IMR-90 (cell line): ENCODE results near the gene PLEKHA4. TPM values are rescaled to one million over a fixed set of nuclear protein-coding genes. Genes with fewer than 3 reads are reported as not detected.

Source experiments
- ATAC-seq: fragments of 200-7000 bp; cut with Tn5 transposase; 2 replicates; pipeline ENCODE4 v1.9.1; 2020; ENCODE audit warnings: low read depth, mild to moderate bottlenecking, moderate library complexity
- BruUV-seq: library from RNA; stranded (reverse); fragments of 400-500 nt; replicated peaks from 2 replicates; lab custom pipeline; 2021; lab: Mats Ljungman, UMichigan
- CTCF ChIA-PET: fragments of 300-600 bp; formaldehyde crosslinking; extraction: SDS; loops from one replicate; lab custom pipeline; 2021; ENCODE audit warnings: antibody characterized with exemption; lab: Yijun Ruan, JAX
- POLR2A ChIA-PET: fragments of 300-600 bp; sonication (Branson Sonifier 250); formaldehyde crosslinking; loops from one replicate; lab custom pipeline; 2022; ENCODE audit warnings: antibody characterized with exemption; ENCODE audit not compliant: unreplicated experiment; lab: Charles Lee
- DNase-seq: peaks from one replicate; pipeline ENCODE4 v3.0.0; 2013
- H2AFZ ChIP-seq: replicated peaks from 2 replicates; pipeline ENCODE3; 2013; ENCODE audit warnings: low read length, mild to moderate bottlenecking; ENCODE audit not compliant: poor library complexity
- H2AK5ac ChIP-seq: 2 replicates; pipeline ENCODE4 v1.6.1; 2013; ENCODE audit warnings: low read depth, low read length, inconsistent platforms
- H2AK9ac ChIP-seq: replicated peaks from 2 replicates; pipeline ENCODE3; 2013; ENCODE audit warnings: mild to moderate bottlenecking, low read depth, low read length, moderate library complexity; ENCODE audit not compliant: poor library complexity
- H2BK120ac ChIP-seq: 2 replicates; pipeline ENCODE4 v1.6.1; 2013; ENCODE audit warnings: low read depth, low read length, inconsistent platforms
- H2BK15ac ChIP-seq: 3 replicates; pipeline ENCODE4 v1.6.1; 2013; ENCODE audit warnings: low read depth, low read length, inconsistent platforms
- H2BK20ac ChIP-seq: 2 replicates; pipeline ENCODE4 v1.6.1; 2013; ENCODE audit warnings: low read depth, mild to moderate bottlenecking, inconsistent platforms, low read length, moderate library complexity
- H2BK5ac ChIP-seq: 2 replicates; pipeline ENCODE4 v1.6.1; 2013; ENCODE audit warnings: mild to moderate bottlenecking, low read depth, low read length, inconsistent platforms; ENCODE audit not compliant: poor library complexity, severe bottlenecking
- H3K14ac ChIP-seq: replicated peaks from 2 replicates; pipeline ENCODE4 v1.6.1; 2013; ENCODE audit warnings: low read depth, low read length, inconsistent platforms
- H3K18ac ChIP-seq: 2 replicates; pipeline ENCODE4 v1.6.1; 2013; ENCODE audit warnings: low read depth, low read length, control low read depth
- H3K23ac ChIP-seq: 2 replicates; pipeline ENCODE4 v1.6.1; 2013; ENCODE audit warnings: low read depth, low read length, inconsistent platforms
- H3K27ac ChIP-seq: 2 replicates; pipeline ENCODE4 v1.5.1; 2013; ENCODE audit warnings: mild to moderate bottlenecking, control low read depth, low read length; ENCODE audit not compliant: insufficient read depth
- H3K27me3 ChIP-seq: 2 replicates; pipeline ENCODE4 v1.6.1; 2013; ENCODE audit warnings: low read length; ENCODE audit not compliant: control insufficient read depth, insufficient read depth
- H3K36me3 ChIP-seq: 2 replicates; pipeline ENCODE4 v1.6.1; 2013; ENCODE audit warnings: low read length, mixed read lengths; ENCODE audit not compliant: control insufficient read depth, insufficient read depth
- H3K4ac ChIP-seq: 2 replicates; pipeline ENCODE4 v1.6.1; 2013; ENCODE audit warnings: low read depth, low read length, inconsistent platforms
- H3K4me1 ChIP-seq: 2 replicates; pipeline ENCODE4 v1.6.1; 2013; ENCODE audit warnings: low read length, mixed read lengths; ENCODE audit not compliant: control insufficient read depth, insufficient read depth
- H3K4me2 ChIP-seq: 2 replicates; pipeline ENCODE4 v1.6.1; 2013; ENCODE audit warnings: low read depth, mild to moderate bottlenecking, control low read depth, low read length, moderate library complexity
- H3K4me3 ChIP-seq: 2 replicates; pipeline ENCODE4 v1.5.1; 2013; ENCODE audit warnings: low read depth, mild to moderate bottlenecking, control low read depth, low read length, moderate library complexity; ENCODE audit not compliant: insufficient read depth
- H3K56ac ChIP-seq: 2 replicates; pipeline ENCODE4 v1.6.1; 2013; ENCODE audit warnings: low read length, inconsistent platforms; ENCODE audit not compliant: insufficient read depth; ENCODE audit errors: extremely low read depth
- H3K79me1 ChIP-seq, 2 experiments: 2 replicates each; pipeline ENCODE4 v1.6.1; 2013; ENCODE audit warnings: low read length in 2 of 2, inconsistent platforms in 1 of 2, low read depth in 1 of 2
- H3K9ac ChIP-seq: 2 replicates; pipeline ENCODE4 v1.6.1; 2013; ENCODE audit warnings: low read depth, low read length, control low read depth
- H3K9me1 ChIP-seq: 2 replicates; pipeline ENCODE4 v1.6.1; 2013; ENCODE audit warnings: low read length, inconsistent platforms; ENCODE audit not compliant: insufficient read depth
- H3K9me3 ChIP-seq: 2 replicates; pipeline ENCODE4 v1.6.1; 2013; ENCODE audit warnings: low read length; ENCODE audit not compliant: control insufficient read depth, insufficient read depth
- H4K20me1 ChIP-seq: 2 replicates; pipeline ENCODE4 v1.6.1; 2013; ENCODE audit warnings: low read length, inconsistent platforms; ENCODE audit not compliant: insufficient read depth
- H4K5ac ChIP-seq: 2 replicates; pipeline ENCODE4 v1.6.1; 2013; ENCODE audit warnings: mild to moderate bottlenecking, low read depth, low read length, control low read depth
- H4K8ac ChIP-seq, 2 experiments: 2 replicates each; pipeline ENCODE4 v1.6.1; 2013; ENCODE audit warnings: low read depth in 2 of 2, low read length in 2 of 2, control low read depth in 1 of 2, inconsistent platforms in 1 of 2
- H4K91ac ChIP-seq: 2 replicates; pipeline ENCODE4 v1.6.1; 2013; ENCODE audit warnings: low read depth, low read length, inconsistent platforms; ENCODE audit not compliant: insufficient read depth
- CEBPB ChIP-seq: IDR thresholded peaks from 2 replicates; pipeline ENCODE4 v1.6.1; 2012; ENCODE audit warnings: low read depth, low read length, improper control_type of control experiment
- CHD1 ChIP-seq: IDR thresholded peaks from 2 replicates; pipeline ENCODE4 v1.6.1; 2012; ENCODE audit warnings: low read depth, low read length, improper control_type of control experiment
- CTCF ChIP-seq: conservative IDR thresholded peaks from 2 replicates; pipeline ENCODE4 v1.5.1; 2012; ENCODE audit warnings: mild to moderate bottlenecking, low read depth, low read length, improper control_type of control experiment
- ELK1 ChIP-seq: fragments of 150-350 bp; IDR thresholded peaks from 2 replicates; pipeline ENCODE4 v1.6.1; 2016; ENCODE audit warnings: low read depth, mild to moderate bottlenecking, low read length, moderate library complexity, borderline replicate concordance
- FOS ChIP-seq: fragments of 150-350 bp; IDR thresholded peaks from 2 replicates; pipeline ENCODE4 v1.6.1; 2016; ENCODE audit warnings: low read depth, low read length
- MAFK ChIP-seq: IDR thresholded peaks from 2 replicates; pipeline ENCODE4 v1.6.1; 2012; ENCODE audit warnings: low read depth, low read length, improper control_type of control experiment
- MAZ ChIP-seq: IDR thresholded peaks from 2 replicates; pipeline ENCODE4 v1.6.1; 2012; ENCODE audit warnings: low read depth, mild to moderate bottlenecking, low read length, improper control_type of control experiment, moderate library complexity, borderline replicate concordance
- NFE2L2 ChIP-seq: fragments of 150-350 bp; IDR thresholded peaks from 2 replicates; pipeline ENCODE4 v1.6.1; 2016; ENCODE audit warnings: low read depth, mild to moderate bottlenecking, low read length
- POLR2A ChIP-seq: IDR thresholded peaks from 2 replicates; pipeline ENCODE4 v1.6.1; 2012; ENCODE audit warnings: mild to moderate bottlenecking, low read depth, low read length
- RAD21 ChIP-seq: IDR thresholded peaks from 2 replicates; pipeline ENCODE4 v1.6.1; 2012; ENCODE audit warnings: low read length, improper control_type of control experiment
- RCOR1 ChIP-seq: IDR thresholded peaks from 2 replicates; pipeline ENCODE4 v1.6.1; 2012; ENCODE audit warnings: mild to moderate bottlenecking, low read length, improper control_type of control experiment; ENCODE audit not compliant: insufficient replicate concordance
- SMC3 ChIP-seq: fragments of 150-350 bp; IDR thresholded peaks from 2 replicates; pipeline ENCODE4 v1.6.1; 2016; ENCODE audit warnings: low read depth, mild to moderate bottlenecking, antibody characterized with exemption, low read length, moderate library complexity
- USF2 ChIP-seq: fragments of 150-350 bp; IDR thresholded peaks from 2 replicates; pipeline ENCODE4 v1.6.1; 2017; ENCODE audit warnings: mild to moderate bottlenecking, antibody characterized with exemption, low read length, low read depth
- WGBS, 2 experiments: methylation state at CpG; one replicate each; pipeline versions ENCODE4 v1.1.5 to v1.1.7; 2013; ENCODE audit warnings: missing lambda C conversion rate in 2 of 2; ENCODE audit not compliant: insufficient read length in 1 of 2; ENCODE audit errors: extremely low coverage in 2 of 2; 5-methylcytosine and 5-hydroxymethylcytosine counted together
- dilution Hi-C: fragments of 300-500 bp; cut with HindIII; formaldehyde crosslinking; loops from one replicate; pipeline ENCODE4 v1.14.3; 2018; ENCODE audit warnings: low sequenced_read_pairs; ENCODE audit not compliant: unreplicated experiment
- in situ Hi-C: fragments of 300-500 bp; cut with MboI; formaldehyde crosslinking; loops from 3 replicates; pipeline ENCODE4 v1.14.3; 2019; ENCODE audit warnings: low sequenced_read_pairs, inconsistent platforms, mixed read lengths
- intact Hi-C: fragments of 100-400 bp; cut with micrococcal nuclease; formaldehyde crosslinking; loops from 2 replicates; pipeline ENCODE4 v1.10.0; 2022
- polyA plus RNA-seq, 3 experiments: library from polyadenylated mRNA; depleted of rRNA; stranded (reverse); fragments of >200 nt; gene quantifications; 2 replicates each; pipeline ENCODE4 v1.2.3, GENCODE V29; 2012; ENCODE audit warnings: low replicate concordance in 1 of 3
- total RNA-seq: library from RNA; depleted of rRNA; stranded (reverse); fragments of >200 nt; gene quantifications from 2 replicates; pipeline ENCODE4 v1.2.3, GENCODE V29; 2012

Gene PLEKHA4
- total and polyA plus RNA-seq, 2 of the 4 experiments (the other 2 are of a cell fraction) = 4.5 to 14.4 TPM

- no peak overlapping the region for H3K23ac ChIP-seq
- in situ Hi-C loops = no loop called here
- no peak overlapping the region for H3K14ac ChIP-seq
- no peak overlapping the region for H4K8ac ChIP-seq
- DNase-seq = no peak
- H3K4me3 ChIP-seq = no peak overlapping the region
- no peaks in the 10 kb centered on the region for H3K36me3 ChIP-seq
- WGBS, 2 experiments = 91% methylated on average over 17 of the region's 21 CpGs; no CpG with 5 or more reads in 1 of the 2 experiments
- dilution Hi-C loops = no loop called here
- 0 out of 2 replicates have a peak, but pooled peaks cover 6% of the 10 kb centered on the region for H3K9me1 ChIP-seq
- no peak overlapping the region for H2BK120ac ChIP-seq
- no peak overlapping the region for H4K5ac ChIP-seq
- H3K9me3 ChIP-seq = no peaks in the 10 kb centered on the region
- POLR2A ChIA-PET = no interaction called here
- no peak overlapping the region for H3K9ac ChIP-seq
- H2AK9ac ChIP-seq = no peak overlapping the region
- no peak overlapping the region for H3K27ac ChIP-seq
- no peak overlapping the region for H3K18ac ChIP-seq
- ATAC-seq = no peak
- H3K4ac ChIP-seq = no peak overlapping the region
- no peak overlapping the region for H2AK5ac ChIP-seq
- CTCF ChIA-PET = interaction anchor here (0.7 kb wide), 1 partner anchor 105 kb away, joined by 3 read pairs; the partner anchor contains the start of genes GYS1 and RUVBL2
- H4K91ac ChIP-seq = no peak overlapping the region
- H2BK15ac ChIP-seq = no peak overlapping the region
- H3K27me3 ChIP-seq = no peaks in the 10 kb centered on the region
- H3K56ac ChIP-seq = no peak overlapping the region; the same call in 1 of the 2 replicates
- no peak overlapping the region for H2BK5ac ChIP-seq
- intact Hi-C loops = no loop called here
- H3K4me2 ChIP-seq = no peak overlapping the region
- no peak for TF ChIP-seq POLR2A
- no peak for TF ChIP-seq FOS
- TF ChIP-seq MAZ = no peak
- no peak for TF ChIP-seq CHD1
- TF ChIP-seq ELK1 = no peak
- TF ChIP-seq USF2 = no peak
- no peak for TF ChIP-seq RAD21
- no peak for TF ChIP-seq MAFK
- TF ChIP-seq NFE2L2 = no peak
- TF ChIP-seq RCOR1 = no peak
- no peak for TF ChIP-seq SMC3
- no peak for TF ChIP-seq CEBPB
- TF ChIP-seq CTCF = no peak
- H3K4me1 ChIP-seq = no peaks in the 10 kb centered on the region
- no peaks in the 10 kb centered on the region for H3K79me1 ChIP-seq
- no peaks in the 10 kb centered on the region for H4K20me1 ChIP-seq
- H2BK20ac ChIP-seq = no peak overlapping the region
- no peak overlapping the region for H2AFZ ChIP-seq
- no TSS peak for BruUV-seq
Measured at GRCh38 chr19:48887861-48888612, 19.6 kb upstream of the PLEKHA4 start.
